HG03442 (cell line): ENCODE measurements around the gene DNAJC8.
A peak's percentile ranks its signal among the peaks of the same experiment; 100 is the strongest.

ENCODE experiments used
- ATAC-seq: cut with Tn5 transposase; IDR thresholded peaks from one replicate; pipeline ENCODE4 v1.9.1; 2021; ENCODE audit warnings: mild to moderate bottlenecking, moderate library complexity; ENCODE audit not compliant: unreplicated experiment

Gene DNAJC8

GRCh38 chr1:28256197-28256827, 23.5 kb upstream of the DNAJC8 start:
- ATAC-seq: no peak

DNA sequence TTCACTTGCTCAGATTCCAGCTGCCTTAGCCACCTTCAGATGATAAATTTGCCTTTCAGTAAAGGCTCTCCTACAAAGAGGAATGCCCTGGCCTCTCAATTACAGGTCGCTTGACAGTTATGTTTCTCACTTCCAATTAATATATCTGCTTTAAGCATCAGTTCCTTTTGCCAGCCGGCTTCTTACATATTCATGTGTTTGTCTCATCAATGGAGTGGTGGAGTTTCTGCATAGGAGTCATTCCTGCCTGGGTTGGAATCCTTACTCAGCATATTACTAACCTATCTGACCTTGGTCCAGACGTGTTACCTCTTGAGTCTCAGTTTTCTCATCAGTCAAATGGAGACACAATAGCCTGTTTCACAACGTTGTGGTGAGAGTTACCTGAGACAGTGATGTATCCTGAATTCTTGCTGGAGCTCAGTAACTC, 17.1 kb upstream of the DNAJC8 start:
- ATAC-seq: no peak

- no peak for ATAC-seq
These were observed 16.4 kb upstream of the DNAJC8 start for GRCh38 chr1:28249013-28249865.

DNA sequence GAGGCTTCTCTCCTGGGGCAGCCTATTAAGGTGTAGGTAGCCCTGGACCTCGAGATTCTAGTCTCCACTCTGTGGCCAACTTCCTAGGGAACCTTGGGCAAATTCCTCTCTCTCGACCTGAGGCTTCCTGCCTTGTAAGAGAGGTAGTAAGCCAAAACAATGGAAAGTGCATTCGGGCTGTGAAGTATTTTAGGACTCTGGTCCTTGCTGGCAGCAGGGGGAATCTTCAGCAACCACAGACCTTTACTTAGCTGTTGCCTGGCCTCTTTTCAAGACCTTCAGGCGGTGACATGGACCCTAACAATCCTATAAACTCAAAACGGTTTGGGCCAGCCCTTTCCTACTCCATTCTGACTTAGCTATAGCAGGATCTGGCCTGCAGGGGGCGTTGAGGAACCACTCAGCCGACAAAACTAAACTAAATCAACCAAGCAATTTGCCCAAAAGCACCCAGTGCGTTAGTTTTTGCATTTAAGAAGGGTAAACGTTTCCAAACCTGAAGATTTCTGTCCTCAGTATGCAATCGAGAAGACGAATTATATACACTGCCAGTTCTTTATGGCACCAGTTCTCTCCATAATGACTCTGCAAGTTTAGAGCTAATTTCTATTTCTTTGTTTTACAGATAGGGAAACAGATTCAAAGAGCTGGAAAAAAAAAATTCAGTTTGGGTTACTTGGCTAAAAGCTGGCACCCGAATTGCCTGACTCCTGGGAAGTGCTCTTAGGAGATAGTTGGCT, 15.6 kb upstream of the DNAJC8 start:
- ATAC-seq: no peak

GRCh38 chr1:28247612-28248272, 14.9 kb upstream of the DNAJC8 start:
- no peak for ATAC-seq

DNA sequence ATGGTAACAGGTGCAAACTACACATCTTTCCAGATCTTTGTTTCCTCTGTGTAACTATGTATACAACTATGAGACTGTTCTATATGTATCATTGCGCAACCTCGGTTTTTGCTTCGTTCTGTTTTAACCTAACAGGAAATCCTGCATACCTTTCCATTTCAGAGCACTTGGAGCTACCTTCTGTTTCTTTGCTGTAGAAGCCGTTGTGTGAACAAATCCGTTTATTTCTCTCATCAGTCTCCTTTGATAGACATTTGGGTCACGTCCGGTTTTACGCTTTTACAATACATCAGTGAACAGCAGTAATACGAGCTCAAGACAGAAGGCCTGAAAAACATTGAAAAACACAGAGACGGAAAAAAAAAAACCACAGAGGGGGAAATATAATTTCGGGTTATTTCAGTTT, 13.6 kb upstream of the DNAJC8 start:
- ATAC-seq: no peak

- ATAC-seq: no peak
These were observed 11.9 kb upstream of the DNAJC8 start for GRCh38 chr1:28244549-28245251.

DNA sequence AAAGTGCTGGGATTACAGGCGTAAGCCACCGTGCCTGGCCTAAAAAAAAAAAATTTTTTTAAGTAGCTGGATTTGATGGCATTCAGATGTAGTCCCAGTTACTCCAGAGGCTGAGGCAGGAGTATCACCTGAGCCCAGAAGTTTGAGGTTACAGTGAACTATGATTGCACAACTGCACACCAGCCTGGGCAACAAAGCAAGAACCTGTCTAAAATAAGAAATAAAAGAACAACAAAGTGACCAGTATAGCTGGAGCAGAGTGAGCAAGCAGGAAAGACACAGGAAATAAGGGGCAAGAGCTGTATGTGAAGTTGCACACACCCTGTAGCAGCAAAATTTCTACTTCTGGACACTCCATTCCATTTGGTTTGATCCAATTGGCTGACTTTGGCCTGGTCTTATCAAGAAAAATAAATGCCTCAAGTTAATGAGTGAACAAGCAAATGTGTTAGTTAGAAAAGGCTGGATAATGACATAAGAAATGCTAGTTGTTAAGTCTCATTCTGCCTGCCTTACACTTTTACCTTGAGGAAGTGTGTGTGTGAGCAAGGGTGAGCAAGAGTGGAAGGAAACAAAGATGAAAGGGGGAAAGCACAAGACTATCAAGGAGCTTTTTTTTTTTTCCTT, 11.0 kb upstream of the DNAJC8 start:
- ATAC-seq: no peak

- no peak for ATAC-seq
These were observed 8.9 kb upstream of the DNAJC8 start for GRCh38 chr1:28241638-28242241.

GRCh38 chr1:28240024-28240423, 7.2 kb upstream of the DNAJC8 start:
- no peak for ATAC-seq

DNA sequence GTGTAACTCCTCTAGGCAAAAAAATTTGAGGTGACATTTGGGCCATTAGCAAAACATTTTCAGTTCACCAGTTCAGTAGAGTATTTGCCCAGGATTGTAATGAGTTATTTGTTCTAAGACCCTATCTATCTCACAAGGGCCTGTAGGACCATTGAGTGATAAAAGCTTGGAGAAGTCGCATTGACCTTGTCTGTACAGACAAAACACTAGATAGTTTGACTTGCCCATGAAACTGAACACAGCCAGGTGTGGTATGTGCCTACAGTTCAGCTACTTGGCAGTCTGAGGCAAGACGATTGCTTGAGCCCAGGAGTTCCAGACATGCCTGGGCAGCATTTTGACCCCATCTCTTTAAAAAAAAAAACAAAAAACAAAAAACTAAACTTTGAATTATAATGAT, 6.2 kb upstream of the DNAJC8 start:
- ATAC-seq: no peak

DNA sequence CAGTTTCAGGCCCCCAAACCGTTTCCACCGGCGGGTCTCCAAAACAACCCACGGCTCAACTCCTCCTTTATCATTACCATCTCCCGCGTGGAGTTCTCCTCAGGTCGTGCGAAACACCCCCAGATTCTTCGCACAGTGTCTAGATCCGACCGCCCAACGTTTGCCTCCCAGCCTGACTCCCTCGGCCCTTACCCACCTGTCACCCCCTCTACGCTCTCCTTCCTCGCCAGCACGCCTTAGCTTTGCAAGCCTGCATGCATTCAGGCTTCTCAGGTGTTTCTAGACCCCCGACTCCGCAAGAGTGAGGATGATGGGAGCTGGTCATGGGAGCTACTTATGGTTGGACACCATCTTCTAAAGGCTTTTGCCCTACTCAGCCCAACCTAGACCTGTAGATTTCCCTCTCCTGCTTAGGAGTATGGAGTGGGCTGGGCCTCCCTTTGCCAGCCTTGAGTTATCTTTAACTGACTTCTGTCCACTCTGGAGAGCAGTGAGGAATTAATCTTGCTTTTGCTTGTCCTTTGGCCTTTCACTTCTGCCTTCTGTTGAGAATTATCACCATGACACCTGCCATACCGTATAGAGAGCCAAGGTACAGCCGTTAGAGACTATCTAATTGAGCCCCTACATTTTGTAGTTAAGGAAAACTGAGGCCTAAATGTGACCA, 4.0 kb upstream of the DNAJC8 start:
- no peak for ATAC-seq

DNA sequence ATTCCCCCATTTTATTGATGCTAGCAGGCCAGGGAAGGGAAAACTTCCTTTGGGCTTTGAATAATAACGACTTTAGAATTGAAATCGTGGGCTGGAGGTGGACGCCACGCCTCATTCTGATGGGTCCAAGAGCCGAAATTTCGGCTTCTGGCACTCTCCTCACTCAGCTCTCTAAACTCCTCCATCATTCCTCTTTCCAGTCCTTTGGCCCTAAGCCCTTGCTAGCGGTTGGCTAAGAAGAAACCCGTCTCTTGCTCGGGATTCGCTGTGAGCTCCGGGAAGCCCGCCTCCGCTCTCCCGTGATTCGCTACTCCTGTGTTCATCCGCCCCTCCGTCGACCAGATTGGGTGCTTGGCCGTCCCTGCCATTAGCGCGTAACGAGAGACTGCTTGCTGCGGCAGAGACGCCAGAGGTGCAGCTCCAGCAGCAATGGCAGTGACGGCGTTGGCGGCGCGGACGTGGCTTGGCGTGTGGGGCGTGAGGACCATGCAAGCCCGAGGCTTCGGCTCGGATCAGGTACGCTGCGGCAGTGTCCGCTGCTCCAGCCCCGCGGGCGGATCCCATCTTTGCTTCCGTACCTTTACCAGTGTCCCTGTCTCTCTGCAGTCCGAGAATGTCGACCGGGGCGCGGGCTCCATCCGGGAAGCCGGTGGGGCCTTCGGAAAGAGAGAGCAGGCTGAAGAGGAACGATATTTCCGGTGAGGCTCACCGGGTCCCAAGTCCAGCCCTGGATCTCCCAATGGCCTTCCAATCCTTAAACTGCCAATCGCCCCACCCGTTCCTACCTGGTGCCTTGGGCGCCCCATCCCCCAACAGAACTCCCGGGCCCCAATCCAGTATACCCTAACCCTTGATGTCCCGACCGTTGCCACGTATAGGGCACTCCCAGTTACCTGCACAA, 3.2 kb upstream of the DNAJC8 start, which contains the start of gene ATP5IF1:
Gene ATP5IF1, plus strand, starts transcription at position 370 of the 901 bp plus-strand sequence. Its CDS starts 60 bp downstream, at position 430.
- ATAC-seq: peak; percentile 85

- ATAC-seq: no peak
These were observed 406 bp upstream of the DNAJC8 start for GRCh38 chr1:28233264-28233606.

- no peak for ATAC-seq
These were observed 2.8 kb downstream of the DNAJC8 start for GRCh38 chr1:28229996-28230395.

DNA sequence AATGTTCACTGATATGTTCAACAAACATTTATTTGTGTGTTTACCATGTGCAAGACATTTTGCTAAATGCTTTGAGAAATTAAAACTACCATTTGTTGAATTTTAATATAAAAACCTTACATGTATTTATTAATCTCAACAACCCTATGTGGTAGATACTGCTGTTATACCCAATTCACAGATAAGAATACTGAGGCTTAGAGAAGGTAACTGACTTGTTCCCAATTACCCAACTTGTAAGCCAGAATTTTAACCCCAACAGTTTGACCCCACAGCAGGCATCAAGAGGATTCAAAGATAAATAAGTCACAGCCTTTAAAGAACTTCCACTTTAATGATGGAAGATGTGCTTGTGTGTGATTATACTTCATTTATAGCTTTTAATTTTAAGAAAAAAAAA, 3.7 kb downstream of the DNAJC8 start:
- no peak for ATAC-seq

DNA sequence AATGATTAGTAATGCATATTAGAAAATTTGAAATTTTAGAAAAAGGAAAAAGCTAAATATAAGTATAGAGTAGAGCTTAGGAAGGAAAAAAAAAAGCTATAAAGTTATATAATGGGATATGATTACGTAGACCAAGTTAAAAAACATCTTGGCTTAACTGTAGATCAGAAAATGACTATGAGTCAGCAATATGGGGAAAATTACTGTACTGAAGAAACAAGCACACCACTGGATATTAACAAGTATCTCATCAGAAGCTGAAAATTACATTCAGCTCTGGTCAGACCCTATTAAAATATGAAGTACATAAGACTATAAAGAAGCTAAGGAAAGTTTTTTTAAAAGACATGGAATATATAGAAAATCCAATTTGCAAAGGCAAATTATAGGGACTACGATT, 19.5 kb downstream of the DNAJC8 start:
- ATAC-seq: no peak

GRCh38 chr1:28209700-28210099, 23.1 kb downstream of the DNAJC8 start:
- ATAC-seq: no peak
